ENCODE measurements around the gene FAM83C.

The FAM83C gene

DNA sequence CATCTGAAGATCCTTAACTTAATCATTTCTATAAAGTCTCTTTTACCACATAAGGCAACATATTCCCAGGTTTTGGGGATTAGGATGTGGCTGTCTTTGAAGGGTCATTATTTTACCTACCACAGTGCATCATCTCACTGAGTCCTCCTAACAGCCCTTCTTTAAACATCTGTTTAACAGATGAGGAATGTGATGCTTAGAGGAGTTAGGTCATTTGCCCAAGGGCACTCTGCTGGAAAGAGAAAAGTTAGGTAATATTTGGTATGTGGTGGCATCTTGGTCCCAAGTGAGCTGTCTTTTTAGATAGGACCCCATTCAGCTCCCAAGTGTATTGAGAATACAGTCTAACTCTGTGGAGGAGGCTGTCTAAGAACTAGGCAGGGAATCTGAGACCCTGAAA lies 54.7 kb downstream of the FAM83C start:
- H3K4me3 ChIP-seq (ENCODE audit: low read length): no peak overlapping the region
- no peak for TF ChIP-seq CTCF (conservative IDR thresholded peaks at IDR 0.05; ENCODE audit: low read length)
- DNase-seq (ENCODE audit: low read depth): peak; percentile 76

DNA sequence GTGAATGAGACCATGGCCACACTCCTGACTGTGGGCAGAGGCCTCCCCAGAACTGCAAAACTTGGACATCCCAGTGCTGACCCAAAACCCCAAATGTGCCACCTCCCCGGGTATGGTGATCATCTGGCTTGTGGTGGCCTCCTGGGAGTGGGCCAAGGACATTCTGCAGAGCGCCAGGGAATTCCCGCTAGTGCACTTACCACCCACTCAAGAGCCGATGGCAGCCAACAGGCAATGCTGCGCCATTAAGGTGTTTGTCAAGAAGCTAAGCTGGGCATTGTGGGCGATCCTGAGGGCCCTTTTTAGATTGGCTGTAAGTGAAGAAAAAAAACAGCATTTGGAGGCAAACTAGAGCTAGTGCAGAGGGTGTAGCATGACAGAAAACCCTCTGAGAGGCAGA lies 56.3 kb downstream of the FAM83C start:
- H3K4me3 ChIP-seq (ENCODE audit: low read length): no peak overlapping the region
- no peak for DNase-seq (ENCODE audit: low read depth)
- no peak for TF ChIP-seq CTCF (conservative IDR thresholded peaks at IDR 0.05; ENCODE audit: low read length)
